ENCODE data around the gene PLEKHH1. TPM values are rescaled to one million over a fixed set of nuclear protein-coding genes. Genes with fewer than 3 reads are reported as not detected.

PLEKHH1 gene
- total RNA-seq, 1 donor from 2014 or later: 9.4 TPM

DNA sequence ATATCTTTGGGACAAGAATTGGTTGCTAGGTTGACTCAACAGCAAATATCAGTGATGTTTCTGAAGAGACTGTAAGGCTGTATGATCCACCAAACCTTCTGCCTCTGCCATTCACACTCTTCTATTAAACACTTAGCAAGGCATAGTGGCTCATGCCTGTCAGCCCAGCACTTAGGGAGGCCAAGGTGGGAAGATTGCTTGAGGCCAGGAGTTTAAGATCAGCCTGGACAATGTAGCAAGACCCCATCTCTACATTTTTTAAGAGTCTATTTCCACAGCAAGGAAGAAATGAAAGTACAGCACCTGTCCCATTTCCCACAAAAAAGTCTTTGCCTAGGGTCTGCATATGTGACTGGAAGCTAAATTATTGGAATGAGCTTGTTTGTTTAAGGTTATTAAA is 94.4 kb downstream of the PLEKHH1 start:
- Histone ChIP-seq H3K27me3 (ENCODE audit: control insufficient read depth, insufficient read depth, low read length) (no peaks in the 10 kb centered on the region), H3K4me3 (ENCODE audit: low read depth, low read length) (no peak overlapping the region), H3K36me3 (ENCODE audit: control insufficient read depth, insufficient read depth, low read length) (no peaks in the 10 kb centered on the region)
- no peak for DNase-seq (ENCODE audit: low read depth)
- TF ChIP-seq, protein P1, sequence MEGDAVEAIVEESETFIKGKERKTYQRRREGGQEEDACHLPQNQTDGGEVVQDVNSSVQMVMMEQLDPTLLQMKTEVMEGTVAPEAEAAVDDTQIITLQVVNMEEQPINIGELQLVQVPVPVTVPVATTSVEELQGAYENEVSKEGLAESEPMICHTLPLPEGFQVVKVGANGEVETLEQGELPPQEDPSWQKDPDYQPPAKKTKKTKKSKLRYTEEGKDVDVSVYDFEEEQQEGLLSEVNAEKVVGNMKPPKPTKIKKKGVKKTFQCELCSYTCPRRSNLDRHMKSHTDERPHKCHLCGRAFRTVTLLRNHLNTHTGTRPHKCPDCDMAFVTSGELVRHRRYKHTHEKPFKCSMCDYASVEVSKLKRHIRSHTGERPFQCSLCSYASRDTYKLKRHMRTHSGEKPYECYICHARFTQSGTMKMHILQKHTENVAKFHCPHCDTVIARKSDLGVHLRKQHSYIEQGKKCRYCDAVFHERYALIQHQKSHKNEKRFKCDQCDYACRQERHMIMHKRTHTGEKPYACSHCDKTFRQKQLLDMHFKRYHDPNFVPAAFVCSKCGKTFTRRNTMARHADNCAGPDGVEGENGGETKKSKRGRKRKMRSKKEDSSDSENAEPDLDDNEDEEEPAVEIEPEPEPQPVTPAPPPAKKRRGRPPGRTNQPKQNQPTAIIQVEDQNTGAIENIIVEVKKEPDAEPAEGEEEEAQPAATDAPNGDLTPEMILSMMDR (IDR thresholded peaks at IDR 0.05; ENCODE audit: insufficient read depth, low read length, poor library complexity, severe bottlenecking): no peak

- no peaks in the 10 kb centered on the region for H3K27me3 ChIP-seq (ENCODE audit: control insufficient read depth, insufficient read depth, low read length)
- TF ChIP-seq, protein P1 (IDR thresholded peaks at IDR 0.05; ENCODE audit: insufficient read depth, low read length, poor library complexity, severe bottlenecking): no peak
- H3K36me3 ChIP-seq (ENCODE audit: control insufficient read depth, insufficient read depth, low read length): no peaks in the 10 kb centered on the region
- no peak for DNase-seq (ENCODE audit: low read depth)
- H3K4me3 ChIP-seq (ENCODE audit: low read depth, low read length): no peak overlapping the region
These were observed 97.1 kb downstream of the PLEKHH1 start for GRCh38 chr14:67630186-67630585.

DNA sequence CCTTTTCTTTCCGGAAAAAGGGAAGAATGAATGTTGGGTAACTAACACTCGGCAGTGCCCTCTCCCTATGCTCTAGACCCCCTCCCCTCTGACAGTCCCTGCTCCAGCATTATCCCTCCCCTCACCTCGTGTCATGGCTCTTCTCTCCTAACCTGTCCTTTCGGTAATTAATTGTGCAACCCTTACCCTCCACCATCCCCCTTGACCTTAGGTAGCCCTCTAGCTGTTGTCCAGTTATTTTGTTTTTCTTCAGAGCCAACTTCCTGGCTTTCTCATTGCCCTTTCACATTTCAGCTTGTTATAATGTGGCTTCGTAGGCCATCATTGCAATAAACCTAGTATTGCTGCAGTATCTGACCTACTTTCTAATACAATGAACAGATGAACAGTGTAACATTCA is 97.8 kb downstream of the PLEKHH1 start:
- no peak for DNase-seq (ENCODE audit: low read depth)
- no peak overlapping the region for H3K4me3 ChIP-seq (ENCODE audit: low read depth, low read length)
- no peaks in the 10 kb centered on the region for H3K27me3 ChIP-seq (ENCODE audit: control insufficient read depth, insufficient read depth, low read length)
- no peaks in the 10 kb centered on the region for H3K36me3 ChIP-seq (ENCODE audit: control insufficient read depth, insufficient read depth, low read length)
- TF ChIP-seq, protein P1 (IDR thresholded peaks at IDR 0.05; ENCODE audit: insufficient read depth, low read length, poor library complexity, severe bottlenecking): no peak

- TF ChIP-seq, protein P1 (IDR thresholded peaks at IDR 0.05; ENCODE audit: insufficient read depth, low read length, poor library complexity, severe bottlenecking): no peak
- DNase-seq (ENCODE audit: low read depth): no peak
- H3K4me3 ChIP-seq (ENCODE audit: low read depth, low read length): no peak overlapping the region
- no peaks in the 10 kb centered on the region for H3K36me3 ChIP-seq (ENCODE audit: control insufficient read depth, insufficient read depth, low read length)
- no peaks in the 10 kb centered on the region for H3K27me3 ChIP-seq (ENCODE audit: control insufficient read depth, insufficient read depth, low read length)
These were observed 100.5 kb downstream of the PLEKHH1 start for GRCh38 chr14:67633451-67634147.

- DNase-seq (ENCODE audit: low read depth): no peak
- Histone ChIP-seq H3K4me3 (ENCODE audit: low read depth, low read length) (no peak overlapping the region), H3K36me3 (ENCODE audit: control insufficient read depth, insufficient read depth, low read length) (no peaks in the 10 kb centered on the region), H3K27me3 (ENCODE audit: control insufficient read depth, insufficient read depth, low read length) (no peaks in the 10 kb centered on the region)
- TF ChIP-seq, protein P1 (IDR thresholded peaks at IDR 0.05; ENCODE audit: insufficient read depth, low read length, poor library complexity, severe bottlenecking): no peak
These were observed 103.3 kb downstream of the PLEKHH1 start for GRCh38 chr14:67636361-67636919.

GRCh38 chr14:67638642-67639041 is 105.6 kb downstream of the PLEKHH1 start:
- no peaks in the 10 kb centered on the region for H3K27me3 ChIP-seq (ENCODE audit: control insufficient read depth, insufficient read depth, low read length)
- DNase-seq (ENCODE audit: low read depth): no peak
- TF ChIP-seq, protein P1 (IDR thresholded peaks at IDR 0.05; ENCODE audit: insufficient read depth, low read length, poor library complexity, severe bottlenecking): no peak
- H3K4me3 ChIP-seq (ENCODE audit: low read depth, low read length): no peak overlapping the region
- no peaks in the 10 kb centered on the region for H3K36me3 ChIP-seq (ENCODE audit: control insufficient read depth, insufficient read depth, low read length)
